HepG2 (cell line): ENCODE results near the gene FIBP. TPM values are rescaled to one million over a fixed set of nuclear protein-coding genes. Genes with fewer than 3 reads are reported as not detected.
A peak's percentile ranks its signal among the peaks of the same experiment; 100 is the strongest.

Experiments used
- CENPT ChIP-seq: sonication (generic); formaldehyde crosslinking; IDR thresholded peaks from 2 replicates; pipeline ENCODE4 v1.8.0; 2022; ENCODE audit warnings: low read depth, mild to moderate bottlenecking, moderate library complexity, missing genetic modification reagents
- CHCHD3 ChIP-seq: sonication (generic); formaldehyde crosslinking; IDR thresholded peaks from 2 replicates; pipeline ENCODE4 v1.8.0; 2022; ENCODE audit warnings: mild to moderate bottlenecking, missing genetic modification reagents, moderate library complexity
- GATAD1 ChIP-seq: IDR thresholded peaks from 2 replicates; pipeline ENCODE4 v1.6.1; 2016; ENCODE audit warnings: missing genetic modification reagents, missing compliant biosample characterization
- NFRKB ChIP-seq: fragments of 450-650 bp; IDR thresholded peaks from 2 replicates; pipeline ENCODE4 v1.6.1; 2017
- NRL ChIP-seq: sonication (generic); formaldehyde crosslinking; IDR thresholded peaks from 2 replicates; pipeline ENCODE4 v1.5.0; 2020; ENCODE audit warnings: missing genetic modification reagents, mild to moderate bottlenecking, moderate library complexity, borderline replicate concordance
- SRSF9 ChIP-seq: fragments of 200-400 bp; formaldehyde crosslinking; IDR thresholded peaks from 2 replicates; pipeline ENCODE4 v1.6.1; 2018; ENCODE audit warnings: borderline replicate concordance, mild to moderate bottlenecking, low read depth, low read length; ENCODE audit not compliant: insufficient read depth, poor library complexity, severe bottlenecking
- TEAD3 ChIP-seq: optimal IDR thresholded peaks from 2 replicates; pipeline ENCODE3; 2016; ENCODE audit warnings: borderline replicate concordance
- ZMAT3 ChIP-seq: sonication (generic); formaldehyde crosslinking; conservative IDR thresholded peaks from 2 replicates; pipeline ENCODE4 v1.7.0; 2021; ENCODE audit warnings: missing genetic modification reagents
- ZNF136 ChIP-seq: sonication (generic); formaldehyde crosslinking; IDR thresholded peaks from 2 replicates; pipeline ENCODE4 v1.8.1; 2022; ENCODE audit warnings: low read depth, mild to moderate bottlenecking, moderate library complexity, missing genetic modification reagents
- ZNF160 ChIP-seq: sonication (generic); formaldehyde crosslinking; IDR thresholded peaks from 2 replicates; pipeline ENCODE4 v1.8.0; 2022; ENCODE audit warnings: mild to moderate bottlenecking, inconsistent platforms, missing genetic modification reagents
- ZNF180 ChIP-seq: sonication (generic); formaldehyde crosslinking; IDR thresholded peaks from 2 replicates; pipeline ENCODE4 v1.4.0; 2020; ENCODE audit warnings: low read depth, missing genetic modification reagents, borderline replicate concordance
- ZNF205 ChIP-seq: IDR thresholded peaks from 2 replicates; pipeline ENCODE4 v1.6.1; 2018; ENCODE audit warnings: missing biosample characterization, missing genetic modification reagents
- ZNF263 ChIP-seq: sonication (generic); formaldehyde crosslinking; IDR thresholded peaks from 2 replicates; pipeline ENCODE4 v1.4.0; 2020; ENCODE audit warnings: missing genetic modification reagents
- ZNF33B ChIP-seq: sonication (generic); formaldehyde crosslinking; IDR thresholded peaks from 2 replicates; pipeline ENCODE4 v1.5.1; 2020; ENCODE audit warnings: mild to moderate bottlenecking, missing genetic modification reagents
- ZNF775 ChIP-seq: sonication (generic); formaldehyde crosslinking; IDR thresholded peaks from 2 replicates; pipeline ENCODE4 v1.4.0; 2020; ENCODE audit warnings: missing genetic modification reagents, mild to moderate bottlenecking, moderate library complexity, borderline replicate concordance
- ZNF850 ChIP-seq: sonication (generic); formaldehyde crosslinking; conservative IDR thresholded peaks from 2 replicates; pipeline ENCODE4 v1.9.0; 2021; ENCODE audit warnings: mild to moderate bottlenecking, missing genetic modification reagents
- ZSCAN9 ChIP-seq: IDR thresholded peaks from 2 replicates; pipeline ENCODE4 v1.6.1; 2016; ENCODE audit warnings: borderline replicate concordance
- polyA plus RNA-seq, 8 experiments: library from polyadenylated mRNA; depleted of rRNA in 3 of 8; stranded (reverse) in 7 of 8; unstranded in 1 of 8; fragments of >200 nt; fragmentation: Illumina TruSeq in 4 of 8; extraction: Trizol in 4 of 8; gene quantifications; 2 replicates each; pipeline versions ENCODE4 v1.2.1 to v1.2.3, GENCODE V29; 2011 to 2016; ENCODE audit warnings: low read depth in 4 of 8, missing spikeins in 1 of 8, mixed read lengths in 1 of 8; ENCODE audit not compliant: insufficient read depth in 1 of 8
- total RNA-seq, 5 experiments: library from RNA; depleted of rRNA; stranded (reverse); fragments of >200 nt; fragmentation: Illumina TruSeq; extraction: Trizol; gene quantifications; 2 replicates each; pipeline ENCODE4 v1.2.3, GENCODE V29; 2016; ENCODE audit warnings: low read depth in 1 of 5
- TF ChIP-seq, protein P1 (sequence below): sonication (generic); formaldehyde crosslinking; IDR thresholded peaks from 2 replicates; pipeline ENCODE4 v1.5.1; 2020; ENCODE audit warnings: mild to moderate bottlenecking, missing genetic modification reagents, moderate library complexity
- TF ChIP-seq, protein P2 (sequence below): sonication (generic); formaldehyde crosslinking; IDR thresholded peaks from 2 replicates; pipeline ENCODE4 v1.4.0; 2020; ENCODE audit warnings: mild to moderate bottlenecking, missing genetic modification reagents
- TF ChIP-seq, protein P3 (sequence below): sonication (generic); formaldehyde crosslinking; IDR thresholded peaks from 2 replicates; pipeline ENCODE4 v1.9.0; 2021; ENCODE audit warnings: missing genetic modification reagents, mild to moderate bottlenecking, borderline replicate concordance
- TF ChIP-seq, protein P4 (sequence below): sonication (generic); formaldehyde crosslinking; IDR thresholded peaks from 2 replicates; pipeline ENCODE4 v1.5.1; 2020; ENCODE audit warnings: mild to moderate bottlenecking, missing genetic modification reagents

FIBP gene
- total and polyA plus RNA-seq, 2 of the 13 experiments (the other 11 are each of a cell fraction or from before 2014, with no cell fraction given) = 42.9 to 62.1 TPM

DNA sequence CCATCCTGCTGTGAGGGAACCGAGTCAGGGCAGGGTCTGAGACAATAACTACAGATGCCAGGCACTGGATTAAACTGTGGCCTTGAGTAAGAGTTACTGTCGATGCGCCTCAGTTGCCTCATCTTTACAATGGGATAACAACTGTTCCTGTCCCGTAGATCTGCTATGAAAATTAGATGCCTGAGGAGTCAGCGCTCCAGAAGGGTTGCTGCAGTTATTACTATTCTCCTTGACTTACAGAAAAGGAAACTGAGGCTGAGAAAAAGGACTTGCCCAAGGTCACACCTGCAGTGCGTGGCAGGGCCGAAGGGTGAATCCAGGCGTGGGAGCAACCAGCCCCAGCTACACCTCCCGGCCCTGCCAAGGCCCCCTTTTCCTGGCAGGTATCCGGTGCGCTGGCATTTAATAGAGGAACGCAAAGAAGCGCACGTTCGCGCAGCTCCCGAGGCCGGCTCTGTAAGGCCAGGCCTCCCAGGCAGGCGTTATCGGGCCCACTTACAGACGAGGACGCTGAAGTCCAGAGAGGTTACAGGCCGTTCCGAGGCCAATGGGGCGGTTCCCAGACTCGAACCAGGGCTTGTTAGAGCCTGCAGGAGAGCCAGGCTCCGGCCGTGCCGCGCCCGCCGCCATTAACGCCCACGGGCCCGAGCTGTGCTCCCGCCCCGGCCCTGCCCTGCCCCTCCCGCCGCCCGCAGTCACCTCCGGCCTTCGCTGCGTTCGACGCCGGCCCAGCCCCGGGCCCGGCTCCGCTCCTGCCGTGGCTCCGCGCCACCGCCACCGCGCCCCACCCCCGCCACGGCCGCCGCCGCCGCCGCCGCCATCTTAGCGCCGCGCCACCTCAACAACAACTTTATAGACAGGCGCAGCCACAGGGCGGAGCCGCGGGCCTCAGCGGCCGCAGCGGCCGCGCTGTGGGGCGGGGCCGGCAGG, 30.2 kb upstream of the FIBP start, which contains the start of gene C11orf68 (continued):
- TF ChIP-seq, protein P1, sequence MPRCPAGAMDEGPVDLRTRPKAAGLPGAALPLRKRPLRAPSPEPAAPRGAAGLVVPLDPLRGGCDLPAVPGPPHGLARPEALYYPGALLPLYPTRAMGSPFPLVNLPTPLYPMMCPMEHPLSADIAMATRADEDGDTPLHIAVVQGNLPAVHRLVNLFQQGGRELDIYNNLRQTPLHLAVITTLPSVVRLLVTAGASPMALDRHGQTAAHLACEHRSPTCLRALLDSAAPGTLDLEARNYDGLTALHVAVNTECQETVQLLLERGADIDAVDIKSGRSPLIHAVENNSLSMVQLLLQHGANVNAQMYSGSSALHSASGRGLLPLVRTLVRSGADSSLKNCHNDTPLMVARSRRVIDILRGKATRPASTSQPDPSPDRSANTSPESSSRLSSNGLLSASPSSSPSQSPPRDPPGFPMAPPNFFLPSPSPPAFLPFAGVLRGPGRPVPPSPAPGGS (CRISPR knock-in tag) = no peak
- TF ChIP-seq CENPT (no peak), ZNF180 (CRISPR knock-in tag) (no peak), NFRKB (no peak), ZNF33B (no peak), ZNF136 (CRISPR knock-in tag) (no peak), CHCHD3 (CRISPR knock-in tag) (no peak), GATAD1 (no peak), SRSF9 (no peak), ZNF775 (CRISPR knock-in tag) (no peak), ZNF160 (CRISPR knock-in tag) (no peak), ZNF205 (CRISPR knock-in tag) (0 out of 2 replicates have a peak, but pooled peaks have one; percentile 14), ZMAT3 (no peak), ZNF850 (CRISPR knock-in tag) (no peak), ZSCAN9 (CRISPR knock-in tag) (peak; percentile 49; the same call in 1 of the 2 replicates), NRL (CRISPR knock-in tag) (peak; percentile 47), TEAD3 (CRISPR knock-in tag) (no peak), ZNF263 (CRISPR knock-in tag) (0 out of 2 replicates have a peak, but pooled peaks have one; percentile 9)
- TF ChIP-seq, protein P2, sequence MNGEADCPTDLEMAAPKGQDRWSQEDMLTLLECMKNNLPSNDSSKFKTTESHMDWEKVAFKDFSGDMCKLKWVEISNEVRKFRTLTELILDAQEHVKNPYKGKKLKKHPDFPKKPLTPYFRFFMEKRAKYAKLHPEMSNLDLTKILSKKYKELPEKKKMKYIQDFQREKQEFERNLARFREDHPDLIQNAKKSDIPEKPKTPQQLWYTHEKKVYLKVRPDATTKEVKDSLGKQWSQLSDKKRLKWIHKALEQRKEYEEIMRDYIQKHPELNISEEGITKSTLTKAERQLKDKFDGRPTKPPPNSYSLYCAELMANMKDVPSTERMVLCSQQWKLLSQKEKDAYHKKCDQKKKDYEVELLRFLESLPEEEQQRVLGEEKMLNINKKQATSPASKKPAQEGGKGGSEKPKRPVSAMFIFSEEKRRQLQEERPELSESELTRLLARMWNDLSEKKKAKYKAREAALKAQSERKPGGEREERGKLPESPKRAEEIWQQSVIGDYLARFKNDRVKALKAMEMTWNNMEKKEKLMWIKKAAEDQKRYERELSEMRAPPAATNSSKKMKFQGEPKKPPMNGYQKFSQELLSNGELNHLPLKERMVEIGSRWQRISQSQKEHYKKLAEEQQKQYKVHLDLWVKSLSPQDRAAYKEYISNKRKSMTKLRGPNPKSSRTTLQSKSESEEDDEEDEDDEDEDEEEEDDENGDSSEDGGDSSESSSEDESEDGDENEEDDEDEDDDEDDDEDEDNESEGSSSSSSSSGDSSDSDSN (CRISPR knock-in tag) = peak; percentile 14; the same call in 1 of the 2 replicates
- TF ChIP-seq, protein P3, sequence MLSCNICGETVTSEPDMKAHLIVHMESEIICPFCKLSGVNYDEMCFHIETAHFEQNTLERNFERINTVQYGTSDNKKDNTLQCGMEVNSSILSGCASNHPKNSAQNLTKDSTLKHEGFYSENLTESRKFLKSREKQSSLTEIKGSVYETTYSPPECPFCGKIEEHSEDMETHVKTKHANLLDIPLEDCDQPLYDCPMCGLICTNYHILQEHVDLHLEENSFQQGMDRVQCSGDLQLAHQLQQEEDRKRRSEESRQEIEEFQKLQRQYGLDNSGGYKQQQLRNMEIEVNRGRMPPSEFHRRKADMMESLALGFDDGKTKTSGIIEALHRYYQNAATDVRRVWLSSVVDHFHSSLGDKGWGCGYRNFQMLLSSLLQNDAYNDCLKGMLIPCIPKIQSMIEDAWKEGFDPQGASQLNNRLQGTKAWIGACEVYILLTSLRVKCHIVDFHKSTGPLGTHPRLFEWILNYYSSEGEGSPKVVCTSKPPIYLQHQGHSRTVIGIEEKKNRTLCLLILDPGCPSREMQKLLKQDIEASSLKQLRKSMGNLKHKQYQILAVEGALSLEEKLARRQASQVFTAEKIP (CRISPR knock-in tag) = no peak
- TF ChIP-seq, protein P4, sequence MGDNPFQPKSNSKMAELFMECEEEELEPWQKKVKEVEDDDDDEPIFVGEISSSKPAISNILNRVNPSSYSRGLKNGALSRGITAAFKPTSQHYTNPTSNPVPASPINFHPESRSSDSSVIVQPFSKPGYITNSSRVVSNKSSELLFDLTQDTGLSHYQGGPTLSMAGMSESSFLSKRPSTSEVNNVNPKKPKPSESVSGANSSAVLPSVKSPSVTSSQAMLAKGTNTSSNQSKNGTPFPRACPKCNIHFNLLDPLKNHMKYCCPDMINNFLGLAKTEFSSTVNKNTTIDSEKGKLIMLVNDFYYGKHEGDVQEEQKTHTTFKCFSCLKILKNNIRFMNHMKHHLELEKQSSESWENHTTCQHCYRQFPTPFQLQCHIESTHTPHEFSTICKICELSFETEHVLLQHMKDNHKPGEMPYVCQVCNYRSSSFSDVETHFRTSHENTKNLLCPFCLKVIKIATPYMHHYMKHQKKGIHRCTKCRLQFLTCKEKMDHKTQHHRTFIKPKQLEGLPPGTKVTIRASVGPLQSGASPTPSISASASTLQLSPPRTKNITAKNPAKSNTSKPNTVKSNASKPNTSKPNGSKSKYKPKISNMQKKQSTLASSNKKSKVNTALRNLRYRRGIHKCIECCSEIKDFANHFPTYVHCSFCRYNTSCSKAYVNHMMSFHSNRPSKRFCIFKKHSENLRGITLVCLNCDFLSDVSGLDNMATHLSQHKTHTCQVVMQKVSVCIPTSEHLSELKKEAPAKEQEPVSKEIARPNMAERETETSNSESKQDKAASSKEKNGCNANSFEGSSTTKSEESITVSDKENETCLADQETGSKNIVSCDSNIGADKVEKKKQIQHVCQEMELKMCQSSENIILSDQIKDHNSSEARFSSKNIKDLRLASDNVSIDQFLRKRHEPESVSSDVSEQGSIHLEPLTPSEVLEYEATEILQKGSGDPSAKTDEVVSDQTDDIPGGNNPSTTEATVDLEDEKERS (CRISPR knock-in tag) = no peak
